Left ventricle myocardium inferior (tissue), 1 donor: ENCODE measurements around the gene GTF3C4. TPM values are rescaled to one million over a fixed set of nuclear protein-coding genes. Genes with fewer than 3 reads are reported as not detected.

Experiments
- DNase-seq: peaks from one replicate; pipeline ENCODE4 v3.0.0-alpha.2; 2020
- H3K27ac ChIP-seq: fragments of 200-600 bp; replicated peaks from 2 replicates; pipeline ENCODE4 v1.8.0; 2021
- H3K27me3 ChIP-seq: fragments of 200-600 bp; 2 replicates; pipeline ENCODE4 v1.8.0; 2021; ENCODE audit warnings: low read depth
- H3K36me3 ChIP-seq: fragments of 200-600 bp; 2 replicates; pipeline ENCODE4 v1.8.0; 2021
- H3K4me1 ChIP-seq: fragments of 200-600 bp; 2 replicates; pipeline ENCODE4 v1.8.0; 2021
- H3K4me3 ChIP-seq: fragments of 200-600 bp; 2 replicates; pipeline ENCODE4 v1.8.0; 2021; ENCODE audit warnings: mild to moderate bottlenecking, moderate library complexity
- H3K9me3 ChIP-seq: fragments of 200-600 bp; replicated peaks from 2 replicates; pipeline ENCODE4 v1.8.0; 2021
- CTCF ChIP-seq: fragments of 200-600 bp; IDR thresholded peaks from 2 replicates; pipeline ENCODE4 v1.8.0; 2021; ENCODE audit warnings: antibody characterized with exemption, mild to moderate bottlenecking, borderline replicate concordance
- intact Hi-C: fragments of 100-400 bp; cut with micrococcal nuclease; formaldehyde crosslinking; loops from one replicate; pipeline ENCODE4 v1.11.0; 2022
- total RNA-seq: library from RNA; stranded (reverse); fragmentation: NEBNext Ultra II Directional; extraction: Animal tissue kit (Norgen Biotek cat#: 25700); gene quantifications from one replicate; pipeline ENCODE4 v1.2.1, GENCODE V29; 2021
- donor health status: DM: no; HTN: yes; CAD: no; lungs with severe emphysema.

Gene GTF3C4
- total RNA-seq, 1 donor from 2014 or later: 8.4 TPM

- Histone ChIP-seq H3K4me3 (no peak overlapping the region), H3K36me3 (no peaks in the 10 kb centered on the region), H3K27ac (no peak overlapping the region), H3K9me3 (no peaks in the 10 kb centered on the region), H3K4me1 (peaks cover 5% of the 10 kb centered on the region), H3K27me3 (peaks cover 30% of the 10 kb centered on the region)
- DNase-seq: no peak
- intact Hi-C loops: no loop called here
- no peak for TF ChIP-seq CTCF
Measured at GRCh38 chr9:132731230-132731629, 61.0 kb downstream of the GTF3C4 start.

- Histone ChIP-seq H3K27ac (no peak overlapping the region), H3K4me3 (no peak overlapping the region), H3K4me1 (peaks cover 5% of the 10 kb centered on the region), H3K9me3 (no peaks in the 10 kb centered on the region), H3K27me3 (peaks cover 31% of the 10 kb centered on the region), H3K36me3 (no peaks in the 10 kb centered on the region)
- intact Hi-C loops: no loop called here
- TF ChIP-seq CTCF: no peak
- DNase-seq: no peak
Measured at GRCh38 chr9:132732326-132733259, 62.3 kb downstream of the GTF3C4 start.

- intact Hi-C loops: no loop called here
- Histone ChIP-seq H3K4me1 (peaks cover 5% of the 10 kb centered on the region), H3K27me3 (peaks cover 32% of the 10 kb centered on the region), H3K9me3 (no peaks in the 10 kb centered on the region), H3K36me3 (no peaks in the 10 kb centered on the region), H3K27ac (no peak overlapping the region), H3K4me3 (no peak overlapping the region)
- no peak for DNase-seq
- no peak for TF ChIP-seq CTCF
Measured at GRCh38 chr9:132733260-132733815, 63.1 kb downstream of the GTF3C4 start.

GRCh38 chr9:132739710-132740310 is 69.5 kb downstream of the GTF3C4 start:
- peaks cover 75% of the 10 kb centered on the region for H3K27me3 ChIP-seq
- DNase-seq: no peak
- H3K4me1 ChIP-seq: peaks cover 10% of the 10 kb centered on the region
- TF ChIP-seq CTCF: no peak
- no peaks in the 10 kb centered on the region for H3K36me3 ChIP-seq
- H3K4me3 ChIP-seq: no peak overlapping the region
- intact Hi-C loops: no loop called here
- no peak overlapping the region for H3K27ac ChIP-seq
- H3K9me3 ChIP-seq: no peaks in the 10 kb centered on the region

- no peak for TF ChIP-seq CTCF
- Histone ChIP-seq H3K27ac (no peak overlapping the region), H3K9me3 (no peaks in the 10 kb centered on the region), H3K27me3 (peaks cover 72% of the 10 kb centered on the region), H3K36me3 (no peaks in the 10 kb centered on the region), H3K4me3 (no peak overlapping the region), H3K4me1 (peaks cover 14% of the 10 kb centered on the region)
- intact Hi-C loops: no loop called here
- no peak for DNase-seq
Measured at GRCh38 chr9:132740526-132741309, 70.5 kb downstream of the GTF3C4 start.
